B cell (primary cell): ENCODE results near the gene HEXIM1. TPM values are rescaled to one million over a fixed set of nuclear protein-coding genes. Genes with fewer than 3 reads are reported as not detected.
A peak's percentile ranks its signal among the peaks of the same experiment; 100 is the strongest.

ENCODE experiments used
- ATAC-seq: fragments of 200-7000 bp; cut with Tn5 transposase; one replicate; pipeline ENCODE4 v1.10.0; 2021; ENCODE audit warnings: low read depth, mild to moderate bottlenecking, moderate number of reproducible peaks, moderate library complexity
- CTCF ChIA-PET: fragments of 350-600 bp; sonication (Branson Sonifier 250); formaldehyde crosslinking; loops from one replicate; lab custom pipeline; 2021; ENCODE audit warnings: antibody characterized with exemption, inconsistent platforms; lab: Charles Lee
- POLR2A ChIA-PET: fragments of 350-600 bp; sonication (Branson Sonifier 250); formaldehyde crosslinking; loops from one replicate; lab custom pipeline; 2021; ENCODE audit warnings: antibody characterized with exemption; lab: Charles Lee
- DNase-seq: peaks from one replicate; pipeline ENCODE4 v3.0.0; 2013
- H2AFZ ChIP-seq: 2 replicates; pipeline ENCODE4 v1.6.1; 2012; ENCODE audit warnings: mild to moderate bottlenecking, low read depth, low read length; ENCODE audit not compliant: insufficient read depth, poor library complexity, severe bottlenecking
- H3K27ac ChIP-seq, 2 donors: 1 replicate in 1 of 2; 2 replicates in 1 of 2; pipeline ENCODE4 v1.5.1; 2012 to 2013; ENCODE audit warnings: low read length in 2 of 2, mild to moderate bottlenecking in 2 of 2, moderate library complexity in 1 of 2
- H3K27me3 ChIP-seq, 4 experiments: fragments of 200-600 bp in 1 of 4; sonication (generic) in 1 of 4; replicated peaks in 1 of 4; 1 replicate in 2 of 4; 2 replicates in 2 of 4; pipeline versions ENCODE4 v1.6.1 to v1.7.0; 2013 to 2016; ENCODE audit warnings: low read length in 3 of 4, mild to moderate bottlenecking in 2 of 4, mixed read lengths in 1 of 4, moderate library complexity in 1 of 4; ENCODE audit not compliant: insufficient read depth in 4 of 4, control insufficient read depth in 3 of 4; ENCODE audit errors: control extremely low read depth in 1 of 4
- H3K36me3 ChIP-seq, 2 experiments: replicated peaks in 1 of 2; 1 replicate in 1 of 2; 2 replicates in 1 of 2; pipeline versions ENCODE4 v1.6.1 to v1.7.1; 2013; ENCODE audit warnings: low read length in 1 of 2; ENCODE audit not compliant: insufficient read depth in 2 of 2, control insufficient read depth in 1 of 2; ENCODE audit errors: control extremely low read depth in 1 of 2, extremely low read depth in 1 of 2
- H3K4me1 ChIP-seq, 2 donors: fragments of 200-600 bp in 1 of 2; sonication (generic) in 1 of 2; 1 replicate in 1 of 2; 2 replicates in 1 of 2; pipeline versions ENCODE4 v1.5.1 to v1.6.1; 2013 to 2017; ENCODE audit warnings: low read length in 2 of 2; ENCODE audit not compliant: control insufficient read depth in 2 of 2, insufficient read depth in 2 of 2
- H3K4me2 ChIP-seq: replicated peaks from 2 replicates; pipeline ENCODE3; 2012; ENCODE audit warnings: mild to moderate bottlenecking, low read depth, low read length; ENCODE audit not compliant: poor library complexity, severe bottlenecking
- H3K4me3 ChIP-seq, 5 experiments: fragments of 200-600 bp in 1 of 5; sonication (generic) in 1 of 5; 1 replicate in 3 of 5; 2 replicates in 2 of 5; pipeline versions ENCODE4 v1.5.1 to v1.7.0; 2011 to 2016; ENCODE audit warnings: low read length in 4 of 5, mild to moderate bottlenecking in 4 of 5, low read depth in 2 of 5, control low read depth in 1 of 5, moderate library complexity in 1 of 5; ENCODE audit not compliant: insufficient read depth in 1 of 5; ENCODE audit errors: control extremely low read depth in 1 of 5, extremely low read depth in 1 of 5
- H3K79me2 ChIP-seq: fragments of 200-600 bp; sonication (generic); one replicate; pipeline ENCODE4 v1.6.0; 2016; ENCODE audit warnings: low read length; ENCODE audit not compliant: control insufficient read depth, insufficient read depth
- H3K9ac ChIP-seq: fragments of 200-600 bp; sonication (generic); 2 replicates; pipeline ENCODE4 v1.6.1; 2017; ENCODE audit warnings: mild to moderate bottlenecking, low read length, moderate library complexity
- H3K9me3 ChIP-seq, 3 donors: one replicate each; pipeline versions ENCODE4 v1.6.1 to v1.7.1; 2013; ENCODE audit warnings: low read length in 2 of 3; ENCODE audit not compliant: control insufficient read depth in 2 of 3, insufficient read depth in 1 of 3; ENCODE audit errors: control extremely low read depth in 1 of 3
- H4K20me1 ChIP-seq: 2 replicates; pipeline ENCODE4 v1.6.0; 2012; ENCODE audit warnings: mild to moderate bottlenecking, low read length; ENCODE audit not compliant: insufficient read depth, control insufficient read depth, poor library complexity, severe bottlenecking
- H3K27ac Mint-ChIP-seq: one replicate; pipeline ENCODE4 v1.8.0; 2021; ENCODE audit warnings: mixed read lengths
- H3K27me3 Mint-ChIP-seq: one replicate; pipeline ENCODE4 v1.8.0; 2021; ENCODE audit warnings: mixed read lengths
- H3K4me1 Mint-ChIP-seq: one replicate; pipeline ENCODE4 v1.8.0; 2021; ENCODE audit warnings: mixed read lengths
- H3K4me3 Mint-ChIP-seq: one replicate; pipeline ENCODE4 v1.8.0; 2021; ENCODE audit warnings: mixed read lengths
- H3K9me3 Mint-ChIP-seq: one replicate; pipeline ENCODE4 v1.8.0; 2022; ENCODE audit warnings: mixed read lengths; ENCODE audit not compliant: insufficient read depth
- CTCF ChIP-seq: fragments of 200-600 bp; IDR thresholded peaks from one replicate; pipeline ENCODE4 v1.8.0; 2022; ENCODE audit warnings: antibody characterized with exemption, mild to moderate bottlenecking
- EZH2 ChIP-seq: IDR thresholded peaks from 2 replicates; pipeline ENCODE4 v1.6.1; 2012; ENCODE audit warnings: borderline replicate concordance, low read depth, mild to moderate bottlenecking, moderate library complexity, low read length; ENCODE audit not compliant: insufficient read depth, poor library complexity, severe bottlenecking
- WGBS: methylation state at CpG from one replicate; pipeline ENCODE4 v1.1.5; 2013; ENCODE audit warnings: missing lambda C conversion rate; ENCODE audit not compliant: insufficient coverage; 5-methylcytosine and 5-hydroxymethylcytosine counted together
- intact Hi-C: fragments of 100-400 bp; cut with micrococcal nuclease; formaldehyde crosslinking; loops from one replicate; pipeline ENCODE4 v1.10.0; 2022
- polyA plus RNA-seq: library from polyadenylated mRNA; depleted of rRNA; stranded (reverse); fragments of >200 nt; gene quantifications from 2 replicates; pipeline ENCODE4 v1.2.3, GENCODE V29; 2012
- total RNA-seq, 2 donors: library from RNA; stranded (reverse); fragments of 120-200 nt in 1 of 2; gene quantifications; 1 replicate in 1 of 2; 2 replicates in 1 of 2; pipeline versions ENCODE4 v1.2.3 to v1.2.4, GENCODE V29; 2013 to 2022

The HEXIM1 gene
- total and polyA plus RNA-seq, 2 donors (not counting 1 experiment from before 2014, with no cell fraction given), result 23.7 to 48.9 TPM

DNA sequence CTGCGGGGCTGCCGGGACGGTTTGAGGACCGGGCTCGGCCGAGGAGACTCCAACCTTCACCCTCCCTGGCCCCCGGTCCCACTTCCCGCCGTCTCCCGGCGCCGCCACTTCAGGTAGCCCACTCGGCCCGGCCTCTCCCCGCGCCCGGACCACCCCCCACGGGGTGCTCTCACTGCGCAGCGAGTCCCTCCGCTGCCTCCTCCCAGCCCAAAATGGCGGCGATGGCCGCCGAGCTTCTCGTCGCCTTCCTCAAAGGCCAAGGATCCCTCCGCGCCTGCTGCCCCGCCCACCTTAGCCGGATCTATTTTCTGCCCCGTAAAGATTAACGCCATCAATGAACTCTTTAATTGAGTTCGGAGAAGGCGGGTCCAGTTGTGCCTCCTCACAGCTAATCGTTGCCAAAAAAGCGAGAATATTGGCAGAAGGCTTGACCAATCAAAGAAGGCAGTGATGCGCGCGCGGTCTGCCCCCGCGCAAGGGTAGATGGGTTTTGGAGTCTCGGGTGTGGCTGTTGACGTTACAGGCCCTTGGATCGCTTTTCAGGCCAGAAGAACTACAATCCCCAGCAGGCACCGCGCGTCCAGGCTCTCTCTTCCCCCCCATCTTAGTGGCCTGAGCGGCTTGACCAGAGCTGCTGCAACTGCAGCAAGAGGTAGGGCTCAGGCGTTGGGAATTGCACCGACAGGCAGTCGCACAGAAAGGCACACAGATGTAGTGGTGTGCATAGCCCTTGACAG lies 13.2 kb downstream of the HEXIM1 start, which contains the start of gene HEXIM2:
Gene HEXIM2, plus strand, starts transcription at position 588 of the 737 bp plus-strand sequence. CDS start 919 bp downstream, outside the sequence.
- Mint-ChIP-seq H3K27ac (peak within 1 kb of the TSS; percentile 97), H3K4me1 (peaks cover 35% of the 10 kb centered on the region), H3K27me3 (no peaks in the 10 kb centered on the region), H3K4me3 (peak within 1 kb of the TSS; percentile 95), H3K9me3 (no peaks in the 10 kb centered on the region)
- Histone ChIP-seq H3K9ac (peak within 1 kb of the TSS; percentile 91), H3K9me3 (no peaks in the 10 kb centered on the region), H3K27ac (peak within 1 kb of the TSS; percentile 98), H3K36me3 (peaks cover 0 to 5% of the 10 kb centered on the region in 2 experiments), H3K27me3 (no peaks in the 10 kb centered on the region), H3K4me3 (peak within 1 kb of the TSS; percentile 64 to 98 (median 92)), H3K4me1 (peaks cover 19 to 28% of the 10 kb centered on the region in 2 donors), H3K79me2 (peaks cover 55% of the 10 kb centered on the region), H4K20me1 (no peaks in the 10 kb centered on the region), H3K4me2 (peak within 1 kb of the TSS; percentile 82), H2AFZ (peak within 1 kb of the TSS; percentile 76)
- TF ChIP-seq CTCF (no peak), EZH2 (no peak)
- intact Hi-C loops, result loop anchor here (1.0 kb wide), 6 partner anchors 11 to 156 kb away; partner anchors contain the start of genes ACBD4, HEXIM1, MAP3K14 and NMT1
- ATAC-seq (peak; percentile 93), DNase-seq (peak; percentile 100)
- POLR2A ChIA-PET, result interaction anchor here (0.6 to 6.9 kb wide), 12 partner anchors 11 to 330 kb away, joined by 3 to 246 read pairs (median 6); partner anchors contain the start of genes ACBD4, HEXIM1, MAP3K14 and NMT1
- CTCF ChIA-PET, result interaction anchor here (0.6 to 10.5 kb wide), 13 partner anchors 11 to 1344 kb away, joined by 3 to 198 read pairs (median 3); partner anchors contain the start of genes ACBD4 and HEXIM1
- under 1% methylated on average over 41 of the region's 53 CpGs for WGBS
